IPS DF 6.9 (cell line): ENCODE results near the gene RPS14.

Source experiments
- DNase-seq: peaks from one replicate; pipeline ENCODE4 v3.0.0-alpha.2; 2013; ENCODE audit warnings: low read depth, low spot score
- H3K27ac ChIP-seq: one replicate; pipeline ENCODE4 v1.5.1; 2013; ENCODE audit warnings: low read length, control low read depth
- H3K27me3 ChIP-seq: 2 replicates; pipeline ENCODE4 v1.6.1; 2013; ENCODE audit warnings: mild to moderate bottlenecking, low read length; ENCODE audit not compliant: control insufficient read depth, insufficient read depth
- H3K36me3 ChIP-seq: 2 replicates; pipeline ENCODE4 v1.6.1; 2013; ENCODE audit warnings: low read length; ENCODE audit not compliant: control insufficient read depth, insufficient read depth
- H3K4me1 ChIP-seq: 2 replicates; pipeline ENCODE4 v1.6.1; 2013; ENCODE audit warnings: low read length; ENCODE audit not compliant: control insufficient read depth, insufficient read depth
- H3K4me3 ChIP-seq: 2 replicates; pipeline ENCODE4 v1.5.1; 2013; ENCODE audit warnings: mild to moderate bottlenecking, low read length
- H3K9me3 ChIP-seq: 2 replicates; pipeline ENCODE4 v1.6.1; 2013; ENCODE audit warnings: low read length, inconsistent platforms; ENCODE audit not compliant: control insufficient read depth, insufficient read depth
- WGBS: extraction: QIAGEN DNeasy Blood & Tissue Kit; methylation state at CpG from one replicate; pipeline ENCODE4 v1.1.7; 2013; ENCODE audit warnings: mixed read lengths, missing lambda C conversion rate; ENCODE audit not compliant: insufficient read length, insufficient coverage; 5-methylcytosine and 5-hydroxymethylcytosine counted together

RPS14 gene

DNA sequence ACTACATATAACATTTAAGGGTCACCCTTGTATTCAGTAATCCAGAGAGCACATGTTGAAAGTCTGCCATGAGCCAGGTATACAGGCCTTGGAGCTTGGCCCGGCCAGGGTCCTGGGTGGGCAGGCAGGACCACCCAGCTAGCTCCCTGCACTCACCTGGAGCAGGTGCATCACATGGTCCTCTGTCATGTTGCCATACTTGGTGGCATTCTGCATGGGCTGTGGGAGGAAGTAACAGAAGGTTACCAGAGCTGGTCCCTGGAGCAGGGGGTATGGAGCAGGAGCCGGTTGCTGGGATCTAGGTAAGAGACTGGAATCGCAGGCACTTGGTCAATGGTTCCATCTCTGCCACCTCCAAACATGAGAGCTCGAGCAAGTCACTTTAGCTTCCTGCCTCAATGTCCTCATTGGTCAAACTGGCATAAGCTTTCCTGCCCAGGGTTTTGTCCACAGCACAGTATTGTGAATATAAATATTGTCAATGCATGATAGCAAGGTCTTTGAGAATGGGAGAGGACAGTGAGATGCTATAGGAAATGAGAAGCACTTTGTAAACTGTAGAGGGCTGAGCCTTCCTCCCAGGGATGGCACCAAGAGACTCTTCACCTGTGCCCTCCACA lies 43.3 kb downstream of the RPS14 start:
- no peaks in the 10 kb centered on the region for H3K27me3 ChIP-seq
- no peak for DNase-seq
- peaks cover 6% of the 10 kb centered on the region; the same call in 1 of the 2 replicates for H3K4me1 ChIP-seq
- no peak overlapping the region for H3K4me3 ChIP-seq
- peaks cover 8% of the 10 kb centered on the region for H3K36me3 ChIP-seq
- H3K27ac ChIP-seq: no peak overlapping the region
- H3K9me3 ChIP-seq: no peaks in the 10 kb centered on the region
- no CpG with 5 or more reads among the region's 4 CpGs for WGBS

DNA sequence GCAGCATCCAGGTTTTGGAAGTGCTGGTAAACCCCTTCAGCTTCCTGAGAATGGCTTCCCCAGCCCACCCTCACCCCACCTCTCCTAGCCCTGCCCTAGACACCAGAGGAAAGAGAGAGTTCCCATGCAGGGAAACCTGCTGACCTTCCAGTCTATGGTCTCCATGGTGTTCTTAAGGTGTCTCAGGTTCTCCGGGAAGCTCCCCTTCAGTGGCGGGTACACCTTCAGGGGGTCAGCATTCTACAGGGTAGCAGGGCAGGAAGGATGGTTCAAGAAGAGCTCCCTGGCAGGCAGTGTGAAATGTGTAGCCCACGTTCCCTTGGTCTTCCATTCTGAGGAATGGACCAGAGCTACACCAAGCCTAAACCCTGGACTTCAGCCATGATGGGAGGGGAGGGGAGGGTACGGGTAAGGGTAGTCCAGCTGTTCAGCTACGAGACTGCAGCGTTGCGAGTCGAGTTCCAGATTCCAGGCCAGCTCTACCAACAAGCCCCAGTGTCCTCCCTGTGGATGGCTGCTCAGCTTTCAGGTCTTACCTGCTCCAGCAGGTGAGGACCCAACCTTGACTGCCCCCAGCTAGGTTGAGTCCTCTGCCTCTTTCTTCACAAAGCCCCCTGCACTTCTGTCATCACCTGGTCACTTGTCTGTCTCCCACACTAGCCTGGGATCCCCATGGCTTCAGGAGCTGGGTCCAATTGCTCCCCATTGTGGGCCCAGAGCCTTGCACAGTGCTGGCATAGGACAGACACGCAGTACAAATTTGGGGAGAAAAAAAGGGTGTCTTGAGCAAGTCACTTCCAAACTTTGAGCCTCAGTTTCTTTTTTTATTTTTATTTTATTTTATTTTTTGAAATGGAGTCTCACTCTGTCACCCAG lies 44.4 kb downstream of the RPS14 start:
- no CpG with 5 or more reads among the region's 9 CpGs for WGBS
- Histone ChIP-seq H3K4me1 (peaks cover 6% of the 10 kb centered on the region; the same call in 1 of the 2 replicates), H3K9me3 (no peaks in the 10 kb centered on the region), H3K27me3 (no peaks in the 10 kb centered on the region), H3K4me3 (no peak overlapping the region), H3K27ac (no peak overlapping the region), H3K36me3 (peaks cover 11% of the 10 kb centered on the region)
- DNase-seq: no peak

DNA sequence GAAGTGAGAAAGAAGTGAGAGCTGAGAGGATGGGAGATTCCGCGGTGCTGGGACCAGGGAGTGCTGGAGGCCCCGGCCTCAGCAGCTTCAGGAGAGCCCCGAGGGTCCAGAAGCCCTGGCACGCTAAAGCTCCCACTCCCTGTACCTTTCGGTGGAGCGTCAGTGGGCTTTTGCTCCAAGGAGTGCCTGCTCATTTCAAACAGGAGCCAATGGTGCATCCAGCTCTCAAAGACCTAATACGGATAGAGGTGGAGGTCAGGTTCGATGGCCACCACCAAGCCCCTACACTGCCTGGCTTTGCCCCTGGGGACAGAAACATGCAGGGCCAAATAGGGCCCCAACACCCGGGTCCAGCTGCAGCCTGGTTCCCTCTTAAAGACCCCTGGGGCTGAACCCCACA lies 45.0 kb downstream of the RPS14 start:
- DNase-seq: no peak
- Histone ChIP-seq H3K4me3 (no peak overlapping the region), H3K27ac (no peak overlapping the region), H3K4me1 (0 out of 2 replicates have a peak, but pooled peaks cover 3% of the 10 kb centered on the region), H3K36me3 (peaks cover 17% of the 10 kb centered on the region), H3K27me3 (no peaks in the 10 kb centered on the region), H3K9me3 (no peaks in the 10 kb centered on the region)
- WGBS: no CpG with 5 or more reads among the region's 10 CpGs

DNA sequence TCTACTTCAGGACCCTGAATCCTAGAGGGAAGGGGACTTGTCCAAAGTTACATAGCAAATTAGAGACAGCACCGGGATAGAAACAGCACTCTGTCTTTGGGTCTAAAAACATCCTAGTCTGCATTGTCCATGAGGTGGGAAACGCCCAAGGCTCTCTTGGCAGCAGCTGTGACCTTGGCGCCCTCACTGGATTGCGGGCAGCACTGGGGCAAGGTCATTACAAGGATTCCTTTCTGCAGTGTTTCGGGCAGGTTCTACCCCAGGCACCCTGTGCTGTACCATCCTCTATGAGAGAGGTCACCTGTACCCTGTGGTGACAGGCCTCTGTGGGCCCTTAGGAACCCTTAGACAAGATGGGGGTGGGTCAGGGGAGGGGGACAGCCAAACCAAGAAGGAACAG lies 45.4 kb downstream of the RPS14 start:
- Histone ChIP-seq H3K4me3 (no peak overlapping the region), H3K27me3 (no peaks in the 10 kb centered on the region), H3K36me3 (peaks cover 20% of the 10 kb centered on the region), H3K9me3 (no peaks in the 10 kb centered on the region), H3K4me1 (0 out of 2 replicates have a peak, but pooled peaks cover 3% of the 10 kb centered on the region), H3K27ac (no peak overlapping the region)
- no CpG with 5 or more reads among the region's 5 CpGs for WGBS
- no peak for DNase-seq

- Histone ChIP-seq H3K4me1 (0 out of 2 replicates have a peak, but pooled peaks cover 2% of the 10 kb centered on the region), H3K27ac (no peak overlapping the region), H3K36me3 (peaks cover 26% of the 10 kb centered on the region), H3K4me3 (no peak overlapping the region), H3K27me3 (no peaks in the 10 kb centered on the region), H3K9me3 (no peaks in the 10 kb centered on the region)
- WGBS: no CpG with 5 or more reads among the region's 12 CpGs
- no peak for DNase-seq
Measured at GRCh38 chr5:150402901-150403342, 46.6 kb downstream of the RPS14 start.

- Histone ChIP-seq H3K4me1 (0 out of 2 replicates have a peak, but pooled peaks cover 2% of the 10 kb centered on the region), H3K27ac (no peak overlapping the region), H3K27me3 (no peaks in the 10 kb centered on the region), H3K9me3 (no peaks in the 10 kb centered on the region), H3K4me3 (no peak overlapping the region), H3K36me3 (peaks cover 27% of the 10 kb centered on the region)
- DNase-seq: no peak
- no CpG with 5 or more reads among the region's 4 CpGs for WGBS
Measured at GRCh38 chr5:150402229-150402773, 47.2 kb downstream of the RPS14 start.

DNA sequence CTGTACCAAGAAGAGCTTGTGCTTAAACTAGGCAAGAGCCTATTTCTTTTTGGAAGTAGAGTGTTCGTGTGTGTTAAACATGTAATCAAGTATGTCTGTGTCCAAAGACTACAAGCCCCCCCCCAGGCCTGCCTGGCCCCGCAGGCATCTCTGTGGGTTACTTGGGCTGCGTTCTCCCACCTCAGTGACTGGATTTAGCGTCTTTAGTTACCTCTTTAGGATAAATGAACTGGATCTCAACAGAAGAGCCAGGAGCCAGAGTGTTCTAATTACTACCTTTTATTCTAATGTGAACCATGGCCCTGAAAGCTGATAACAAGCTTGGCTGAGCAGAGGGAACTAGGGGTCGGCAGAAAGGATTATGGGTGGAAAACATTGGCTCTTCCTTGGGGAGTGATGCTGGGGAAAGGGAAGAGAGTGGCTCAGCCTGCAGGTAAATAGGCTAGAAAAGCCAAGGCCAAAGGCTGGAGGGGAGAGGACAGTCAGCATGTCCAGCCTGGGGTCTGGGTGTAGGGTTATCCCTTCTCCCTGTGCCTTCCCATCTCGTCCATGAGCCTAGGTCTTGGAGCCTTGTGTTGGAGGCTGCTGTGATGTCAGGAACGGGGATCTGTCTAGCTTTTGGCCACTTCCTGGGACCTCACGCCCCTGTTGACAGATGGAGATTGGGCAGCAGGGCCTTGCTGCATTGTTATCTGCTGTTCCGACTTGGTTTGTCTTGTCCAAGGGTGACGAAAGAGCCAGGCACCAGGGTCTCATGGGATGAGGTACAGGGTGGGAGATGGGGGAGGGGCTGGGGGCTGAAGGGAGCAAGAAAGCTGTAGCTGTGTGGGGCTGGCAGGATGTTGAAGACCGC lies 47.9 kb downstream of the RPS14 start:
- H3K27me3 ChIP-seq: no peaks in the 10 kb centered on the region
- peaks cover 30% of the 10 kb centered on the region for H3K36me3 ChIP-seq
- DNase-seq: no peak
- WGBS: no CpG with 5 or more reads among the region's 11 CpGs
- no peaks in the 10 kb centered on the region for H3K4me1 ChIP-seq
- H3K4me3 ChIP-seq: no peak overlapping the region
- no peak overlapping the region for H3K27ac ChIP-seq
- no peaks in the 10 kb centered on the region for H3K9me3 ChIP-seq

DNA sequence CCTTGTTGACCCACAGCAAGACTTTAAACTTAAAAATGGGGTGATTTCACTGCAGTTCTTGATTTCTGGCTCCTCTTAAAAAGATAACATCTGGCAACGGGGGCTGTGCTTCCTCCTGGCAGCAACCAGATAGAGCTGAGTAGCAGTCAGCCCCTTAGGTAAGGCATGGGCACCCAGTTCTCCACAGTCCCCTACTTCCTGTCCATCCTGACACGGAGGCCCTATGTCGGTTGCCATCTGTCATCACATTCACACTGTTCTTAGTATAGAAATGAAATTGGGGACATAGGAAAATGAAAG lies 48.5 kb downstream of the RPS14 start:
- H3K27ac ChIP-seq: no peak overlapping the region
- H3K36me3 ChIP-seq: peaks cover 33% of the 10 kb centered on the region
- WGBS: no CpG with 5 or more reads among the region's 3 CpGs
- DNase-seq: no peak
- H3K4me3 ChIP-seq: no peak overlapping the region
- no peaks in the 10 kb centered on the region for H3K9me3 ChIP-seq
- no peaks in the 10 kb centered on the region for H3K4me1 ChIP-seq
- H3K27me3 ChIP-seq: no peaks in the 10 kb centered on the region

DNA sequence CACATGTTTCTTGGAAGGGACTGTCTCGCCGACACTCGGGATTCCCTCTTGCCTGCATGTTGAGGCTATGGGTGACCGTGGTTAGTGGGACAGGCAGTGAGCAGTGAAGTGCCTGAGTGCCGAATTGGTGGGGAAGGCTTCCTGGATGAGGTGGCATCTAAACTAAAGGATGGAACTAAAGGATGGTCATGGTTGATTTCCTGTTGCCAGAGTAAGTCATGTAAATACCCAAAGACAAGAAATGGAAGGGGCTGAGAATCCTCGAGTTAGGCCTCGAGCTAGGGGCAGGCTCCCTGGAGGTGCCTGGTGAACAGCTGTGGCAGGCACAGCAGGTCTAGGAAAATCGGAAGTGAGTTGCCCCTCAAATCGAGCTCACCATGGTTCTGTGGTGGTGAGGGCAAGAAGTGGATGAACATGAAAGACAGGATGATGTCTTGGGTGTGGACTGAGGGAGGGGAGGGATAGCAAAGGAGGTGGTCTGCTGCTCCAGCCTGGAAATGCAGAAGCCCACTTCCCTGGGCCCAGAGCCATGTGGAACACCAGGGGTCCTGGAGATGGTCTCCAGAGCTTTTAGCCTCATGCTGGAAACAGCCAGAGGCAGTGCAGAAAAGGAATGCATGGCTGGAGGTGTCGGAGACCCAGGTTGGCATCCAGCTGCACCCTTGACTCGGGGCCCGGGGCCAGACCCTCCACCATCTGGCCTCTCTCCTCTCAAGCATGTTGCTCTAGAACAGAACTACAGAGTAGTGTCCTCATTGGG lies 49.0 kb downstream of the RPS14 start:
- Histone ChIP-seq H3K9me3 (no peaks in the 10 kb centered on the region), H3K4me1 (no peaks in the 10 kb centered on the region), H3K27ac (no peak overlapping the region), H3K36me3 (peaks cover 35% of the 10 kb centered on the region), H3K4me3 (no peak overlapping the region), H3K27me3 (no peaks in the 10 kb centered on the region)
- no CpG with 5 or more reads among the region's 12 CpGs for WGBS
- no peak for DNase-seq
